Measurements from ENCODE around the gene HSD17B1. TPM values are rescaled to one million over a fixed set of nuclear protein-coding genes. Genes with fewer than 3 reads are reported as not detected.

HSD17B1 gene
- total and polyA plus RNA-seq, 2 of the 13 experiments (the other 11 are each of a cell fraction or from before 2014, with no cell fraction given), result 0.54 to 0.93 TPM

GRCh38 chr17:42519546-42520491 lies 32.9 kb upstream of the HSD17B1 start (continued):
- TF ChIP-seq IKZF4 (CRISPR knock-in tag; IDR thresholded peaks at IDR 0.05; ENCODE audit: borderline replicate concordance, low read depth, not compliant biosample characterization) (no peak), HMGXB4 (CRISPR knock-in tag; IDR thresholded peaks at IDR 0.05; ENCODE audit: borderline replicate concordance in 1 of 2, low read depth in 1 of 2) (0 out of 4 replicates have a peak, but pooled peaks of 1 of the 2 experiments have one; percentile 18), ZNF816 (CRISPR knock-in tag; IDR thresholded peaks at IDR 0.05; ENCODE audit: borderline replicate concordance) (no peak), SMC3 (IDR thresholded peaks at IDR 0.05; ENCODE audit: low read length) (no peak), ZNF577 (CRISPR knock-in tag; IDR thresholded peaks at IDR 0.05; ENCODE audit: borderline replicate concordance, low read depth) (no peak), AKAP8 (CRISPR knock-in tag; IDR thresholded peaks at IDR 0.05) (no peak), KDM5B (CRISPR knock-in tag; IDR thresholded peaks at IDR 0.05; ENCODE audit: borderline replicate concordance) (no peak), ZFP37 (CRISPR knock-in tag; IDR thresholded peaks at IDR 0.05; ENCODE audit: borderline replicate concordance) (no peak), SP5 (CRISPR knock-in tag; IDR thresholded peaks at IDR 0.05; ENCODE audit: borderline replicate concordance, low read depth) (no peak), SKI (IDR thresholded peaks at IDR 0.05; ENCODE audit: partially characterized antibody) (no peak), SMAD3 (CRISPR knock-in tag; IDR thresholded peaks at IDR 0.05) (no peak), MYC (CRISPR knock-in tag; IDR thresholded peaks at IDR 0.05; ENCODE audit: borderline replicate concordance) (no peak), ARID2 (CRISPR knock-in tag; IDR thresholded peaks at IDR 0.05; ENCODE audit: borderline replicate concordance) (no peak), XRCC5 (optimal IDR thresholded peaks at IDR 0.05; ENCODE audit: low read length) (no peak)
- TF ChIP-seq, protein P1, sequence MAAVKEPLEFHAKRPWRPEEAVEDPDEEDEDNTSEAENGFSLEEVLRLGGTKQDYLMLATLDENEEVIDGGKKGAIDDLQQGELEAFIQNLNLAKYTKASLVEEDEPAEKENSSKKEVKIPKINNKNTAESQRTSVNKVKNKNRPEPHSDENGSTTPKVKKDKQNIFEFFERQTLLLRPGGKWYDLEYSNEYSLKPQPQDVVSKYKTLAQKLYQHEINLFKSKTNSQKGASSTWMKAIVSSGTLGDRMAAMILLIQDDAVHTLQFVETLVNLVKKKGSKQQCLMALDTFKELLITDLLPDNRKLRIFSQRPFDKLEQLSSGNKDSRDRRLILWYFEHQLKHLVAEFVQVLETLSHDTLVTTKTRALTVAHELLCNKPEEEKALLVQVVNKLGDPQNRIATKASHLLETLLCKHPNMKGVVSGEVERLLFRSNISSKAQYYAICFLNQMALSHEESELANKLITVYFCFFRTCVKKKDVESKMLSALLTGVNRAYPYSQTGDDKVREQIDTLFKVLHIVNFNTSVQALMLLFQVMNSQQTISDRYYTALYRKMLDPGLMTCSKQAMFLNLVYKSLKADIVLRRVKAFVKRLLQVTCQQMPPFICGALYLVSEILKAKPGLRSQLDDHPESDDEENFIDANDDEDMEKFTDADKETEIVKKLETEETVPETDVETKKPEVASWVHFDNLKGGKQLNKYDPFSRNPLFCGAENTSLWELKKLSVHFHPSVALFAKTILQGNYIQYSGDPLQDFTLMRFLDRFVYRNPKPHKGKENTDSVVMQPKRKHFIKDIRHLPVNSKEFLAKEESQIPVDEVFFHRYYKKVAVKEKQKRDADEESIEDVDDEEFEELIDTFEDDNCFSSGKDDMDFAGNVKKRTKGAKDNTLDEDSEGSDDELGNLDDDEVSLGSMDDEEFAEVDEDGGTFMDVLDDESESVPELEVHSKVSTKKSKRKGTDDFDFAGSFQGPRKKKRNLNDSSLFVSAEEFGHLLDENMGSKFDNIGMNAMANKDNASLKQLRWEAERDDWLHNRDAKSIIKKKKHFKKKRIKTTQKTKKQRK (IDR thresholded peaks at IDR 0.05; ENCODE audit: low read length), result no peak
- TF ChIP-seq, protein P2, sequence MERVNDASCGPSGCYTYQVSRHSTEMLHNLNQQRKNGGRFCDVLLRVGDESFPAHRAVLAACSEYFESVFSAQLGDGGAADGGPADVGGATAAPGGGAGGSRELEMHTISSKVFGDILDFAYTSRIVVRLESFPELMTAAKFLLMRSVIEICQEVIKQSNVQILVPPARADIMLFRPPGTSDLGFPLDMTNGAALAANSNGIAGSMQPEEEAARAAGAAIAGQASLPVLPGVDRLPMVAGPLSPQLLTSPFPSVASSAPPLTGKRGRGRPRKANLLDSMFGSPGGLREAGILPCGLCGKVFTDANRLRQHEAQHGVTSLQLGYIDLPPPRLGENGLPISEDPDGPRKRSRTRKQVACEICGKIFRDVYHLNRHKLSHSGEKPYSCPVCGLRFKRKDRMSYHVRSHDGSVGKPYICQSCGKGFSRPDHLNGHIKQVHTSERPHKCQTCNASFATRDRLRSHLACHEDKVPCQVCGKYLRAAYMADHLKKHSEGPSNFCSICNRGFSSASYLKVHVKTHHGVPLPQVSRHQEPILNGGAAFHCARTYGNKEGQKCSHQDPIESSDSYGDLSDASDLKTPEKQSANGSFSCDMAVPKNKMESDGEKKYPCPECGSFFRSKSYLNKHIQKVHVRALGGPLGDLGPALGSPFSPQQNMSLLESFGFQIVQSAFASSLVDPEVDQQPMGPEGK (CRISPR knock-in tag; IDR thresholded peaks at IDR 0.05), result peak; percentile 46
- TF ChIP-seq, protein P3, sequence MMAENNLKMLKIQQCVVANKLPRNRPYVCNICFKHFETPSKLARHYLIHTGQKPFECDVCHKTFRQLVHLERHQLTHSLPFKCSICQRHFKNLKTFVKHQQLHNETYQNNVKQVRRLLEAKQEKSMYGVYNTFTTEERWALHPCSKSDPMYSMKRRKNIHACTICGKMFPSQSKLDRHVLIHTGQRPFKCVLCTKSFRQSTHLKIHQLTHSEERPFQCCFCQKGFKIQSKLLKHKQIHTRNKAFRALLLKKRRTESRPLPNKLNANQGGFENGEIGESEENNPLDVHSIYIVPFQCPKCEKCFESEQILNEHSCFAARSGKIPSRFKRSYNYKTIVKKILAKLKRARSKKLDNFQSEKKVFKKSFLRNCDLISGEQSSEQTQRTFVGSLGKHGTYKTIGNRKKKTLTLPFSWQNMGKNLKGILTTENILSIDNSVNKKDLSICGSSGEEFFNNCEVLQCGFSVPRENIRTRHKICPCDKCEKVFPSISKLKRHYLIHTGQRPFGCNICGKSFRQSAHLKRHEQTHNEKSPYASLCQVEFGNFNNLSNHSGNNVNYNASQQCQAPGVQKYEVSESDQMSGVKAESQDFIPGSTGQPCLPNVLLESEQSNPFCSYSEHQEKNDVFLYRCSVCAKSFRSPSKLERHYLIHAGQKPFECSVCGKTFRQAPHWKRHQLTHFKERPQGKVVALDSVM (CRISPR knock-in tag; IDR thresholded peaks at IDR 0.05), result no peak; the same call in 1 of the 2 replicates
